Measurements from ENCODE around the gene PPFIBP1.

PPFIBP1 gene

DNA sequence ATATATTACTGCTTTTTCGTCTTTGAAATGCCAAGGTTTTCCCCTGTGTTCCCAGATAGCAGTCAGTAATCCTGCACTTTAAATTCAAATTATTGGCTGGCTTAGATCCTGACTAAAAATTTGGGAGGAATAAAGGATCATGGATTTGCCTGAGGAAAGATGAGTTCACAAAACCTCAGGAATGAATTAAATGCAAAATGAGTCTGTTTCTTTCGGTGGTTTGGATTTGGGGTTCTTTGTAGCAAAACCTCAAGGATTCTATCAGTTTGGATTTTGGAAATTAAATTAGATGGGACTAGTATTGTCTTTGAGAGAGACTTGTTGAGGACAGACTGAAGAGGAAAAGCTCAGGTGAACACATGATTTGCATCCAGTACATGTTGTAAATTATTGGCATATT is 36.1 kb downstream of the PPFIBP1 start:
- H3K9me3 ChIP-seq (ENCODE audit: insufficient read depth, low read length), result no peaks in the 10 kb centered on the region
- H3K4me1 ChIP-seq (ENCODE audit: low read length), result no peaks in the 10 kb centered on the region
- peaks cover 21% of the 10 kb centered on the region for H3K27me3 ChIP-seq (ENCODE audit: low read depth, low read length)
- no peaks in the 10 kb centered on the region for H3K79me2 ChIP-seq (ENCODE audit: low read length)
- TF ChIP-seq EZH2phosphoT487 (IDR thresholded peaks at IDR 0.05; ENCODE audit: low read depth), result no peak
- TF ChIP-seq, protein P1, sequence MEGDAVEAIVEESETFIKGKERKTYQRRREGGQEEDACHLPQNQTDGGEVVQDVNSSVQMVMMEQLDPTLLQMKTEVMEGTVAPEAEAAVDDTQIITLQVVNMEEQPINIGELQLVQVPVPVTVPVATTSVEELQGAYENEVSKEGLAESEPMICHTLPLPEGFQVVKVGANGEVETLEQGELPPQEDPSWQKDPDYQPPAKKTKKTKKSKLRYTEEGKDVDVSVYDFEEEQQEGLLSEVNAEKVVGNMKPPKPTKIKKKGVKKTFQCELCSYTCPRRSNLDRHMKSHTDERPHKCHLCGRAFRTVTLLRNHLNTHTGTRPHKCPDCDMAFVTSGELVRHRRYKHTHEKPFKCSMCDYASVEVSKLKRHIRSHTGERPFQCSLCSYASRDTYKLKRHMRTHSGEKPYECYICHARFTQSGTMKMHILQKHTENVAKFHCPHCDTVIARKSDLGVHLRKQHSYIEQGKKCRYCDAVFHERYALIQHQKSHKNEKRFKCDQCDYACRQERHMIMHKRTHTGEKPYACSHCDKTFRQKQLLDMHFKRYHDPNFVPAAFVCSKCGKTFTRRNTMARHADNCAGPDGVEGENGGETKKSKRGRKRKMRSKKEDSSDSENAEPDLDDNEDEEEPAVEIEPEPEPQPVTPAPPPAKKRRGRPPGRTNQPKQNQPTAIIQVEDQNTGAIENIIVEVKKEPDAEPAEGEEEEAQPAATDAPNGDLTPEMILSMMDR (IDR thresholded peaks at IDR 0.05; ENCODE audit: low read depth, low read length), result no peak
- H3K27ac ChIP-seq (ENCODE audit: low read length), result no peak overlapping the region
- no peaks in the 10 kb centered on the region for H3K36me3 ChIP-seq (replicated peaks; ENCODE audit: low read depth, low read length)
- H3K9ac ChIP-seq (ENCODE audit: low read length), result no peak overlapping the region
- no peak overlapping the region for H3K4me2 ChIP-seq (ENCODE audit: low read length)
- H2AFZ ChIP-seq (ENCODE audit: low read depth, low read length), result no peak overlapping the region
- H4K20me1 ChIP-seq (ENCODE audit: insufficient read depth, low read length), result no peaks in the 10 kb centered on the region
- H3K4me3 ChIP-seq (ENCODE audit: low read length), result no peak overlapping the region

DNA sequence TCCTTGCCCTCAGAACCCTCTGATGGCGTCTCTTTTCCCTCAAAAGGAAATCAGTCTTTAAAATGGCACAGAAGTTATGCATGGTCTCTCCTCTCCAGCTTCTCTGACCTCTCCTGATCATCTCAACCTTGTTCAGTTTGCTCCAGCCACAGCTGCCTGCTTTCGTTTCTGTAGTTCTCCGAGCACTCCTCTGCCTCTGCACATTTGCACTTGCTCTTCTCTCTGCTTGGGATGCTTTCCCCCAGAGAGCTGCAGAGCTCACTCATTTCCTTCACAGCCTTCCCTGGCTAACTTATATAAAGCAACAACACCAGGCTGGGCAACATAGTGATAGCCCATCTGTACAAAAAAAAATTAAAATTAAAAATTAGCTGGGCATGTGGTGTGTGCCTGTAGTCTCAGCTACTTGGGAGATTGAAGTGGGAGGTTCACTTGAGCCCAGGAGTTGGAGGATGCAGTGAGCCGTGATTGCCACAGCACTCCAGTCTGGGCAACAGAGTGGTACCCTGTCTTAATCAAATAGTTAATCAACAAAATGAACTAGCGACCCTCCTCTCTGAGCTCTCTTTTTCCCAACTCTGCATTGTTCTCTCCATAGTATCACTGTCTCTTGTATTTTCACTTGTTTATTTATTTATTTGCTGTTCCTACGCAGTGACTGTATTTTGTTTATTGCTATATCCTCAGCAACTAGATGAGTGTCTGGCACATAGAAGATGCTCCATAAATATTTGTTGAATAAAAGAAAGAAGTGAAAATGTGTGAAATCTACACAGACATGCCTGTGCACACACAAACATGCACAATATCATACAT is 37.7 kb downstream of the PPFIBP1 start:
- no peaks in the 10 kb centered on the region for H3K4me1 ChIP-seq (ENCODE audit: low read length)
- H3K79me2 ChIP-seq (ENCODE audit: low read length), result no peaks in the 10 kb centered on the region
- H3K9ac ChIP-seq (ENCODE audit: low read length), result no peak overlapping the region
- TF ChIP-seq EZH2phosphoT487 (IDR thresholded peaks at IDR 0.05; ENCODE audit: low read depth), result no peak
- TF ChIP-seq, protein P1 (IDR thresholded peaks at IDR 0.05; ENCODE audit: low read depth, low read length), result no peak
- no peak overlapping the region for H3K4me2 ChIP-seq (ENCODE audit: low read length)
- H3K4me3 ChIP-seq (ENCODE audit: low read length), result no peak overlapping the region
- peaks cover 15% of the 10 kb centered on the region for H3K27me3 ChIP-seq (ENCODE audit: low read depth, low read length)
- H3K9me3 ChIP-seq (ENCODE audit: insufficient read depth, low read length), result no peaks in the 10 kb centered on the region
- no peak overlapping the region for H3K27ac ChIP-seq (ENCODE audit: low read length)
- H3K36me3 ChIP-seq (replicated peaks; ENCODE audit: low read depth, low read length), result no peaks in the 10 kb centered on the region
- no peaks in the 10 kb centered on the region for H4K20me1 ChIP-seq (ENCODE audit: insufficient read depth, low read length)
- H2AFZ ChIP-seq (ENCODE audit: low read depth, low read length), result no peak overlapping the region

DNA sequence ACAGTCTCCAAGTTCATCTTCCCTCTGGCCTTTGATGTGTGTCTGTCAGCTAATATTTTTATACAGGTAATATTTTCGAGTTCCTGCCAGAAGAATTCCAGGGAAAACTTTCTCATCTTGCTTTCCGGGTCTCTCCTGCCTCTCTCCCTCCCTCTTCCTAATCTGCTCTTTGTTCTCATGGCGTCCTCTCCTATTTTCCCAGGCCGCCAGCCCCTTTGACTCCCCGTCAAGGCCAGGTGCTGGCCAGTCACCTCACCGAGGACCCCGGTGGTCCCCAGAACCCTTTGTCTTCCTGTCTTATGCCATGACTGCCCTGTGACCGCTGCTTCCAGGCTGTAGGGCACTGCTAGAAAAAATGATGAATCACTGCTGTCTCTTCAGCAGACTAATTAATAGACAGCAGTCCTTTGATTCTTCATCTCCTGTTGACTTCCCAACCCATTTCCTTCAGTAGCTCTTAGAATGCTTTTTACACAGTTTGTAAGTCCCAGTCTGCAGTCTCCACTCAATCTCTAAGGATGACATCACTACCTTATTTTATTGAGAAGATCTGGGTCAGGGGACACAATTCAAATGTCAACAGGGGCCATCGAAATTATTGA is 40.7 kb downstream of the PPFIBP1 start:
- Histone ChIP-seq H3K79me2 (ENCODE audit: low read length) (no peaks in the 10 kb centered on the region), H3K27ac (ENCODE audit: low read length) (no peak overlapping the region), H3K27me3 (ENCODE audit: low read depth, low read length) (peaks cover 32% of the 10 kb centered on the region), H3K4me1 (ENCODE audit: low read length) (no peaks in the 10 kb centered on the region), H3K4me3 (ENCODE audit: low read length) (no peak overlapping the region), H3K9ac (ENCODE audit: low read length) (no peak overlapping the region), H2AFZ (ENCODE audit: low read depth, low read length) (no peak overlapping the region), H4K20me1 (ENCODE audit: insufficient read depth, low read length) (no peaks in the 10 kb centered on the region), H3K9me3 (ENCODE audit: insufficient read depth, low read length) (no peaks in the 10 kb centered on the region), H3K36me3 (replicated peaks; ENCODE audit: low read depth, low read length) (no peaks in the 10 kb centered on the region), H3K4me2 (ENCODE audit: low read length) (no peak overlapping the region)
- TF ChIP-seq, protein P1 (IDR thresholded peaks at IDR 0.05; ENCODE audit: low read depth, low read length), result no peak
- TF ChIP-seq EZH2phosphoT487 (IDR thresholded peaks at IDR 0.05; ENCODE audit: low read depth), result no peak

DNA sequence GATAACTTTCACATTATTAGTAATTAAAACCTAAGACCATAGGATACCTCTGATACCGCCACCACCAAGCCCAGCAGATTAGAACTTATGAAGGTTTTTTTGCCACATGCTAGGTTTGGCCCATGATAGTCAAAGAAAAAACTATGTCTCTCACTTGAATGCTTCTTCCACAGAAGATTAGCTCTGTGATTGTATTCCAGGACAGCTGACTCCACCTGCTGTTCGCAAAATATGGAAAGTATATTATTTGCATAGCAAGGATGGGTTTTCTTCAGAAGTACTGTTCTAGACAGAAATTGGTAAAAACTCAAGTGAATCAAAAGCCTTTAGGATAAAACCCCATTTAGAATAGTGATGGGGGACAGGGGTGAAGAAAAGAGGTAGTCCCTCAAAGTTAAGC is 42.2 kb downstream of the PPFIBP1 start:
- TF ChIP-seq, protein P1 (IDR thresholded peaks at IDR 0.05; ENCODE audit: low read depth, low read length), result no peak
- no peak for TF ChIP-seq EZH2phosphoT487 (IDR thresholded peaks at IDR 0.05; ENCODE audit: low read depth)
- H3K79me2 ChIP-seq (ENCODE audit: low read length), result no peaks in the 10 kb centered on the region
- H4K20me1 ChIP-seq (ENCODE audit: insufficient read depth, low read length), result no peaks in the 10 kb centered on the region

More for the DNA sequence above, 42.2 kb downstream of the PPFIBP1 start:
- Histone ChIP-seq H3K4me1 (ENCODE audit: low read length) (no peaks in the 10 kb centered on the region), H3K27ac (ENCODE audit: low read length) (no peak overlapping the region), H2AFZ (ENCODE audit: low read depth, low read length) (no peak overlapping the region), H3K9me3 (ENCODE audit: insufficient read depth, low read length) (no peaks in the 10 kb centered on the region), H3K27me3 (ENCODE audit: low read depth, low read length) (peaks cover 32% of the 10 kb centered on the region), H3K9ac (ENCODE audit: low read length) (no peak overlapping the region), H3K36me3 (replicated peaks; ENCODE audit: low read depth, low read length) (no peaks in the 10 kb centered on the region), H3K4me3 (ENCODE audit: low read length) (no peak overlapping the region), H3K4me2 (ENCODE audit: low read length) (no peak overlapping the region)

Data from OCI-LY3 (cell line).